Endothelial cell (in vitro differentiated cells): ENCODE data around the gene MAGEE1. TPM values are rescaled to one million over a fixed set of nuclear protein-coding genes. Genes with fewer than 3 reads are reported as not detected.

Experiments
- DNase-seq: peaks from one replicate; pipeline ENCODE4 v3.0.0; 2021; ENCODE audit warnings: low spot score
- H3K27ac Mint-ChIP-seq: one replicate; pipeline ENCODE4 v1.8.0; 2021; ENCODE audit warnings: mixed read lengths, inconsistent platforms; ENCODE audit not compliant: unreplicated experiment
- H3K27me3 Mint-ChIP-seq: one replicate; pipeline ENCODE4 v1.8.0; 2021; ENCODE audit warnings: mild to moderate bottlenecking, moderate library complexity, mixed read lengths, inconsistent platforms; ENCODE audit not compliant: unreplicated experiment
- H3K36me3 Mint-ChIP-seq: one replicate; pipeline ENCODE4 v1.8.0; 2021; ENCODE audit warnings: mild to moderate bottlenecking, low read depth, mixed read lengths, inconsistent platforms; ENCODE audit not compliant: unreplicated experiment
- H3K4me1 Mint-ChIP-seq: one replicate; pipeline ENCODE4 v1.8.0; 2021; ENCODE audit warnings: mild to moderate bottlenecking, mixed read lengths, inconsistent platforms; ENCODE audit not compliant: unreplicated experiment
- H3K4me3 Mint-ChIP-seq: one replicate; pipeline ENCODE4 v1.8.0; 2021; ENCODE audit warnings: mild to moderate bottlenecking, mixed read lengths, inconsistent platforms; ENCODE audit not compliant: unreplicated experiment
- H3K9me3 Mint-ChIP-seq: one replicate; pipeline ENCODE4 v1.8.0; 2021; ENCODE audit warnings: mixed read lengths, inconsistent platforms; ENCODE audit not compliant: unreplicated experiment
- long read RNA-seq: library from polyadenylated mRNA; unstranded; transcript quantifications from one replicate; pipeline ENCODE4 v2.0.0, GENCODE V29; 2020; ENCODE audit not compliant: unreplicated experiment
- total RNA-seq: library from RNA; stranded (reverse); fragmentation: NEBNext Ultra II Directional; extraction: Animal tissue kit (Norgen Biotek cat#: 25700); gene quantifications from one replicate; pipeline ENCODE4 v1.2.1, GENCODE V29; 2021; ENCODE audit not compliant: unreplicated experiment
- TF ChIP-seq, protein P1 (sequence below): fragments of 200-600 bp; sonication (generic); IDR thresholded peaks from one replicate; pipeline ENCODE4 v1.5.0; 2021; ENCODE audit warnings: antibody characterized with exemption; ENCODE audit not compliant: unreplicated experiment

MAGEE1 gene
- 3.2 TPM for total RNA-seq
- long read RNA-seq, result 0 reads

GRCh38 chrX:76427560-76428242 is at the start of gene MAGEE1:
Gene MAGEE1, plus strand, starts transcription at chrX:76427710. Its CDS starts 221 bp downstream, at chrX:76427931.
- TF ChIP-seq, protein P1, sequence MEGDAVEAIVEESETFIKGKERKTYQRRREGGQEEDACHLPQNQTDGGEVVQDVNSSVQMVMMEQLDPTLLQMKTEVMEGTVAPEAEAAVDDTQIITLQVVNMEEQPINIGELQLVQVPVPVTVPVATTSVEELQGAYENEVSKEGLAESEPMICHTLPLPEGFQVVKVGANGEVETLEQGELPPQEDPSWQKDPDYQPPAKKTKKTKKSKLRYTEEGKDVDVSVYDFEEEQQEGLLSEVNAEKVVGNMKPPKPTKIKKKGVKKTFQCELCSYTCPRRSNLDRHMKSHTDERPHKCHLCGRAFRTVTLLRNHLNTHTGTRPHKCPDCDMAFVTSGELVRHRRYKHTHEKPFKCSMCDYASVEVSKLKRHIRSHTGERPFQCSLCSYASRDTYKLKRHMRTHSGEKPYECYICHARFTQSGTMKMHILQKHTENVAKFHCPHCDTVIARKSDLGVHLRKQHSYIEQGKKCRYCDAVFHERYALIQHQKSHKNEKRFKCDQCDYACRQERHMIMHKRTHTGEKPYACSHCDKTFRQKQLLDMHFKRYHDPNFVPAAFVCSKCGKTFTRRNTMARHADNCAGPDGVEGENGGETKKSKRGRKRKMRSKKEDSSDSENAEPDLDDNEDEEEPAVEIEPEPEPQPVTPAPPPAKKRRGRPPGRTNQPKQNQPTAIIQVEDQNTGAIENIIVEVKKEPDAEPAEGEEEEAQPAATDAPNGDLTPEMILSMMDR, result no peak
- no peaks in the 10 kb centered on the region for H3K36me3 Mint-ChIP-seq
- no peaks in the 10 kb centered on the region for H3K9me3 Mint-ChIP-seq
- no peak within 1 kb of the TSS for H3K27ac Mint-ChIP-seq
- H3K4me1 Mint-ChIP-seq, result no peaks in the 10 kb centered on the region
- H3K27me3 Mint-ChIP-seq, result peaks cover 5% of the 10 kb centered on the region
- H3K4me3 Mint-ChIP-seq, result peak within 1 kb of the TSS; percentile 87
- DNase-seq, result peak; percentile 65

DNA sequence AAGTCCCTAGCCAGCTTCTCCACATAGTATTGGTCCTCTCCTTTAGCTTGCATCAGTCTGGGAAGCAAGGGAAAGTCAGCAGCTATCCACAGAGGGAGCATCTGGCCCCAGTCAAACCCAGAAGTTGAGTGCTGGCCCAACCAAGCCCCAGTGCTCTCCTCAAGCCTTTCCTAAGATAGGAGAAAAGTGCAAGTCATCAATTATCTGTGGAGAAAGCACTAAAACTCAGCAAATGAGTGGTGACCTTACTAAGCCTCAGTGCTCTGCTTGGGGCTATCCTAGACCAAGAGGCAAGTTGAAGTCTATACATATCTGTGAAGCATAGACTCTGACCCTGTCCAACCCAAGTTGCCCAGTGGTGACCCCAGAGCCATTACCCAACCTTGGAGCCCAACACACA is 28.5 kb upstream of the MAGEE1 start:
- H3K4me3 Mint-ChIP-seq, result no peak overlapping the region
- no peaks in the 10 kb centered on the region for H3K9me3 Mint-ChIP-seq
- H3K27me3 Mint-ChIP-seq, result no peaks in the 10 kb centered on the region
- no peaks in the 10 kb centered on the region for H3K4me1 Mint-ChIP-seq
- no peak for DNase-seq
- H3K27ac Mint-ChIP-seq, result no peak overlapping the region
- TF ChIP-seq, protein P1, result no peak
- no peaks in the 10 kb centered on the region for H3K36me3 Mint-ChIP-seq

DNA sequence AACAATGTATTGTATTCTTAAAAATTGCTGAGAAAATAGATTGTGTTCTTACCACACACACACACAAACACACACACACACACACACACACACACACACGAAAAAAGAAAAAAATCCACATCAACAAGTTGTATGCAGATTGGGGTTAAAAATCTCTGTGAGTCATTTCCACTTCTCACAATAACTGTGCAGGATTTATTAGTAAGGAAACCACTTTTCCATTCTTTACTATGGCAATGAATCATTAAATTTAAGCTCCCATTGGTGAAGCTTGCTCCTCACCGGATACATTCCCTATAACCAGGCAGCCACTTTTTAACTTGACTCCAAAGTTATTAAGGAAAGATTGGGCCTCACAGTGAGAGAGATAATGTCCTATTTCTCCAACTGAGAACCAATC is 19.7 kb upstream of the MAGEE1 start:
- no peak overlapping the region for H3K4me3 Mint-ChIP-seq
- no peak overlapping the region for H3K27ac Mint-ChIP-seq
- TF ChIP-seq, protein P1, result no peak
- no peaks in the 10 kb centered on the region for H3K4me1 Mint-ChIP-seq
- H3K27me3 Mint-ChIP-seq, result no peaks in the 10 kb centered on the region
- no peaks in the 10 kb centered on the region for H3K36me3 Mint-ChIP-seq
- DNase-seq, result no peak
- no peaks in the 10 kb centered on the region for H3K9me3 Mint-ChIP-seq

GRCh38 chrX:76420237-76420636 is 7.3 kb upstream of the MAGEE1 start:
- H3K4me3 Mint-ChIP-seq, result no peak overlapping the region
- TF ChIP-seq, protein P1, result no peak
- peaks cover 1% of the 10 kb centered on the region for H3K27me3 Mint-ChIP-seq
- no peaks in the 10 kb centered on the region for H3K9me3 Mint-ChIP-seq
- no peak overlapping the region for H3K27ac Mint-ChIP-seq
- no peaks in the 10 kb centered on the region for H3K36me3 Mint-ChIP-seq
- H3K4me1 Mint-ChIP-seq, result no peaks in the 10 kb centered on the region
- DNase-seq, result no peak
